ENCODE data around the gene INAFM1.
"Not testable (repeated sequence)": the region's sequence is repeated elsewhere in the genome, so short reads cannot be mapped to it uniquely, and the experiment has no call there.

INAFM1 gene

DNA sequence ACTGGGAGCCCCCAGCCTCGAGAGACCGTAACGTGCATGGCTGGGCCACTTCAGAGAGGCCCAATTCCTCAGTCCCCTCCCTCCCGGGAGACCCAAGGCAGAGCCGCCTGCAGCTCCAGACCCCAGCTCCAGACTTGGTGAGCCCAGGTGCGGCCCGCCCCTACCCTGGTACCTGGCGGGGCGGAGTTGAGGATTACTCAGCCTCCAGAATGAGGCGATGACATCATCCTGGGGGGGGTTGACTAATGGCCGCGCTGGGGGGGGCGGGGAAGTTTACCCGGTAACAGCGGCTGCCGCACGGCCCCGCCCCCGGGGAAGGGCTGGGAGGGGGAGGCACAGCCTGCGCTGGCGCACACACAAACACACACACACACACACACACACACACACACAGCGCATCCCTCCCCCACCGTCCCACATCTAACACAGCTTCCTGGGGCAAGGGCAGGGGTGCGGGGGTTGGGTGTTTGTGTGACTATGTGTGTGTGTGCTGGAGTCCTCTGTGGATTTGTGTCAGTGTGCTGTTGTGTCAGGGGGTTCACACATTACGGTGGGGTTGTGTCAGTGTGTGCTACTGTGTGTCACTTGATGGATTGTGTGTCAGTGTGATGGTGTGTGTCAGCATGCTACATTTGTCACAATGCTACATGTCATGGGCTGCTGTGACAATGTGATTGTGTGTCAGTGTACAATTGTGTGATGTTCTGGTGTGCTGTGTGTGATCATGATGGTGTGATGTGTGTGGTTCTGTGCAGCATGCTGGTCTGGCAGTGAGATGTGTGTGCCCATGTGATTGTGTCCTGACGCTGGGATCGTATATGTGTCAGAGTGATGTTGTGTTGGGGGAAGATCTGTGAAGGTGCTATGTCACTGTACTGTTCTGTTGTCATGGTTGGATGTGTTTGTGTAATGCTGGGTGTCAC, 33.4 kb upstream of the INAFM1 start:
- peak; percentile 74 to 80 (median 78) for DNase-seq (ENCODE audit: low read depth in 3 of 3, low spot score in 1 of 3)

DNA sequence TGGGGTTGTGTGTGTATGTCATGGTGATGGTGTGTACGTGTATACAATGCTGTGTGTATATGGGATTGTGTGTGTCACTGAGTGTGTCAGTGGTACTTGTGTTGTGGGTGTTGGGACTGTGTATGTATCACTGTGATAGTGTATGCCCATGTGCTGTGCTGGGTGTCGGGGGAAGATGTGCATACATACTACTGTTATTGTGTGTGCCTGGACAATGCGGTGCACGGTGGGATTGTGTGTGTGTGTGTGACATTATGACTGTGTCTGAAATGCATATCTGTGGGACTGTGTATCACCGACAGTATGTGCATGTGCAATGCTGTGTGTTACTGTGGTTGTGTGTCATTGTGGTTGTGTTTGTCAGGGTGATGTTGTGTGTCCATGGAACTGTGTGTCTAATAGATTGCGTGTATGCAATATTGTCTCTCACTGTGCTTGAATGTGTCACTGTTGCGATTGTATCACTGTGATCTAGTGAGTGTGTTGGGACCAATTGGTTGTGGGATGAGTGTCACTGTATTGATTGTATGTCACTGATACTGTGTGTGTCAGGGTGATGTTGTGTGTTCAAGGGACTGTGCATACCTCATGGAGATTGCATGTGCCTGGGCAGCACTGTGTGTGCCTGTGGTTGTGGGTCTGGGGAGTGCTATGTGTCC, 32.6 kb upstream of the INAFM1 start:
- no peak for DNase-seq (ENCODE audit: low read depth in 3 of 3, low spot score in 1 of 3)

- DNase-seq (ENCODE audit: low read depth in 3 of 3, low spot score in 1 of 3), result no peak
Observed at GRCh38 chr19:47243364-47243775, 31.3 kb upstream of the INAFM1 start.

DNA sequence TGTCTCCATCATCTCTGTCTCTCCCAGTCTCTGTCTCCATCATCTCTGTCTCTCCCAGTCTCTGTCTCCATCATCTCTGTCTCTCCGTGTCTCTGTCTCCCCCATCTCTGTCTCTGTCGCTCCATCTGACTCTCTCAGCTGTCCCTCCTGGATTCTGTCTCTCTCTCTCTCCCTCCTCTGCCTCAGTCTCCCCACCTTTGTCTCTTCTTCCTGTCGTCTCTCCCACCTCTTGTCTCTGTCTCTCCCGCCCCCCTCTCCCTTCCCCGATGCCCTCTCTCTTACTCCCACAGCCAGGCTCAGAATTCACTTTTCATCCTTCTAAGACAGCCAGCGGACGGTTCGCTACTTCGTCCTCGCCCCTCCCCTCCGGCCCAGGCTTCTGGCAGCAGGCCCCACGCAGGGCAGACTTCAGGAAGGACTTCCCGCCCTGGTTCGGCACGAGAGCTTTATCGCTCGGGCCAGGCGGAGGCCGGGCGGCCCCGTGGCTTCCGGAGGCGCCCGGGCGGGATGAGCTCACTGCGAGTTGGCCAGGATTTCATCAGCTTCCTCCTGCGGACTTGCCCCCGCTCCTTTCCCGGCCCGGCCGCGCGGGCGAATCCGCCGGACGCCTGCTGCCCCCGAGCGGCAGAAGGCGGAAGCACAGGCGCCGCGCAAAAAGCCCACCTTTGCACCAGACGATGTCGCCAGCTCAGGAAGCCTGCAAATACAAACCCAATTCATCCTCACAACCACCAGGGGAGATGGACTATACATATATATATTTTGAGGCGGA, 30.7 kb upstream of the INAFM1 start:
- DNase-seq (ENCODE audit: low read depth in 3 of 3, low spot score in 1 of 3), result peak; percentile 63 to 86 (median 83)

GRCh38 chr19:47247308-47247990, 27.2 kb upstream of the INAFM1 start:
- peak in 2 of 3 donors; percentile 57 to 80 for DNase-seq (ENCODE audit: low read depth in 3 of 3, low spot score in 1 of 3)

GRCh38 chr19:47253016-47253415, 21.7 kb upstream of the INAFM1 start:
- not testable (repeated sequence) for DNase-seq (ENCODE audit: low read depth in 3 of 3, low spot score in 1 of 3)

DNA sequence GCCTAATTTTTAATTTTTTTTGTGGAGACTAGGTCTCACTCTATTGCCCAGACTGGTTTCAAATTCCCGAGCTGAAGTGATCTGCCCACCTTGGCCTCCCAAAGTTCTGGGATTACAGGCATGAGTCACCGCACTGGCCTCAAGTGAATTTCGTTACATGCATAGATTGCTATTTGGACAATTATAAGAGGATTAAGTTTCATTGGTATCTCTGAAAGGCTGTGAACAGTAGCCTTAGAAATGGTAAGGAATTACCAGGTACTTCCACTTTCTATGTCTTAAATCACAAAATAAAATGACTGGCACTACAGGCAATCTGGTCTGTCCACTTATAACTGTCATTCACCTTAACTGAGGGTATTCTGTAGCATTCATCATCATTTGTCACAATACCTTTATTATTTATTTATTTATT, 21.2 kb upstream of the INAFM1 start:
- no peak for DNase-seq (ENCODE audit: low read depth in 3 of 3, low spot score in 1 of 3)

- DNase-seq (ENCODE audit: low read depth in 3 of 3, low spot score in 1 of 3), result no peak
Observed at GRCh38 chr19:47253970-47254369, 20.7 kb upstream of the INAFM1 start.

- peak in 2 of 3 donors; percentile 76 to 78 for DNase-seq (ENCODE audit: low read depth in 3 of 3, low spot score in 1 of 3)
Observed at GRCh38 chr19:47255879-47256692, 18.6 kb upstream of the INAFM1 start, which contains the start of gene CCDC9. Gene CCDC9 (plus strand): TSS chr19:47256525. CDS start chr19:47258401, 1,876 bp downstream.

DNA sequence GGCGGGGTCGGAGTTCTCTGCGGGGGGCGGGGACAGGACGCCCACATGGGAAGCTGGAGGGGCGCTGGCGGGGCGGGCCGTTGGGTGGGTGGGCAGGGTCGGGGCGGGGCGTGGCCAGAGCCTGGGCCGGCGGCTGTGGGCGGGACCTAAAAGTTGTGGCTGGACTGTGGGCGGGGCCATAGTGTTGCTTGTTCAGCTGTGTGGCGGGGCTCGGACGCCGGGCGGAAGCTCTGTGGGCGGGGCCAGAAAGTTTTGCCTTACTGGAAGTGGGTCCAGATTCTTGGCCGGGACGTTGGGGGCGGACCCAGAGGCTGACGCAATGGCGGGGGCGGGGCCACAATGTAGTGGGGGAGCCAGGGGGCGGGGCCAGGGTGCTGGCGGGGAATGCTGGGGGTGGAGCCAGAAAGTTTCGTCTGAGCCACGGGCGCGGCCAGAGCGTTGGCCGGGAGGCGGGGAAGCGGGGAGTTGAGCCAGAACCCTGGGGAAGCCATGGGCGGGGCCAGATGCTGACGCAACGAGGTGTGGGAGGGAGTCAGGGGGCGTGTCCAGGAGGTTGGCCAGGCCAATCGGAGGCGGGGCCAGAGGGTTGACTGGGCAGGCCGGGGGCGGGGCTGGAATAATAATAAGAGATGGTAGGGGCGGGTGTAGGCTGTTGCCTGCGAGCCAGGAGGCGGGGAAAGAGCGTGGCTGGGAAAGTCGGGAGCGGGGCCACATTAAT, 17.8 kb upstream of the INAFM1 start:
- peak; percentile 97 to 99 (median 98) for DNase-seq (ENCODE audit: low read depth in 3 of 3, low spot score in 1 of 3)

DNA sequence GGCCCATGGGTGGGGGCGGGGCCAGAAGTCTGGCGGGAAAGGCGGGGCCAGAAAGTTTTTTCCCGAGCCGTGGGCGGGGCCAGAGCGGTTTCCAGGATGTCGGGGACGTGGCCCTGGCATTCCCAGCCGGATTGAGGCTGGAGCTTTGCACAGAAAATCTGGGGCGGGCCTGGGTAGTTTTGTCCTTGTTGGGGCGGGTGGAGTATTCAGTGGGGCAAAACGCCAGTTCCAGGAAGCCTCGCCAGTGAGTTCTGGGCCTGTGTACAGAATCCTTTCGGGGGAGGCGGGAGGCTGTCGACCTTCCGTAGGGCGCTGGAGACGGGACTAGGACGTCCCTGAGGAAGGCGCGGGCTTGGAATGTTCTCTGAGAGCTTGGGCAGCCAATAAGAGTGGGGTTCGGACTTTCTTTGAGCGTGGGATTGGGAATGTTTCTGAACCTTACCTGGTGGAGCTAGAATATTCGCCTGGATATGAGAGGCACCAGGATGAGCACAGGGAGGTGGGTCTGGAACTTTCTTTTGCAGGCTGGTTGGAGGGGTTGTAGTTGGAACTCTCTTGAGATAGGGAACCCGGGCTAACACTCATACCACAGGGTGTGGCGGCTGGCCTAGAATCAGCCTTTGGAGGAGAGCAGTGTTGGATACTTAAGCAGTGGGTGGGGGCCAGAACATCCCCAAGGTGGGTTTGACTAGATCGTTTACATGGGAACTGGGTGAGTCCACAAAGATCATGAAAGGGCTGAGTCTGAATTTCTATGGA, 17.1 kb upstream of the INAFM1 start:
- DNase-seq (ENCODE audit: low read depth in 3 of 3, low spot score in 1 of 3), result no peak

GRCh38 chr19:47258434-47258833, 16.3 kb upstream of the INAFM1 start:
- DNase-seq (ENCODE audit: low read depth in 3 of 3, low spot score in 1 of 3), result no peak

GRCh38 chr19:47258895-47259555, 15.7 kb upstream of the INAFM1 start:
- no peak for DNase-seq (ENCODE audit: low read depth in 3 of 3, low spot score in 1 of 3)

- DNase-seq (ENCODE audit: low read depth in 3 of 3, low spot score in 1 of 3), result no peak
Observed at GRCh38 chr19:47260476-47260875, 14.2 kb upstream of the INAFM1 start.

- not testable (repeated sequence) for DNase-seq (ENCODE audit: low read depth in 3 of 3, low spot score in 1 of 3)
Observed at GRCh38 chr19:47261946-47262793, 12.5 kb upstream of the INAFM1 start.

DNA sequence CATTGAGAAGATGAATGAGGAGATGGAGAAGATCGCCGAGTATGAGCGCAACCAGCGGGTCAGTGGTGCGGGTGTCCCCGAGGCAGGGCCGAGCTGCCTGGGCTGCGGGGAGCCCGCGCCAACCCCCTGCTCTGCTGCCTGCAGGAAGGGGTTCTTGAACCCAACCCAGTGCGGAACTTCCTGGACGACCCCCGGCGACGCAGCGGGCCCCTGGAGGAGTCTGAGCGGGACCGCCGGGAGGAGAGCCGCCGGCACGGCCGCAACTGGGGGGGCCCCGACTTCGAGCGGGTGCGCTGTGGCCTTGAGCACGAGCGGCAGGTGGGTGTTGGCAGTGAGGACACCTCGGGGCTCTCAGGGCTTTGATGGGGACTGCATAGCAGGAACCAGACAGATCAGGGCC, 10.1 kb upstream of the INAFM1 start:
- no peak for DNase-seq (ENCODE audit: low read depth in 3 of 3, low spot score in 1 of 3)

DNA sequence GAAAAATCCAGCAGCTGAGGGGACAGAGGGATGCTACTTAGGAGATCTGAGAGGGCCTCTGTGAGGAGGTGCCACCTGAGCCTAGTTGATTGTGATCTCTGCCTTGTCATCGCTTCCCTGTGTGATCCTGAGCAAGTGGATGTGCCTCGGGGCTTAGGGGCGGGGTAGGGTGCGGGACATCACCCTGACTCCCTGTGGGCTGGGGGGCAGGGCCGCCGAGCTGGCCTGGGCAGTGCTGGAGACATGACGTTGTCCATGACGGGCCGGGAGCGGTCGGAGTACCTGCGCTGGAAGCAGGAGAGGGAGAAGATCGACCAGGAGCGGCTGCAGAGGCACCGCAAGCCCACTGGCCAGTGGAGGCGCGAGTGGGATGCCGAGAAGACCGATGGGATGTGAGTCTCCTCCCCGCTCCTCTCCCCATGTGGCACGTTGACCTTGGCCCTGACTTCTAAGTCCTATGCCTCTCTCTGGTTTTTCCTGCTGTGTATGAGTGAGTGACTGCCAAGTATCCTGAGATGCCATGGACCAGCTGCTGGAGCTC, 8.2 kb upstream of the INAFM1 start:
- DNase-seq (ENCODE audit: low read depth in 3 of 3, low spot score in 1 of 3), result no peak

Measured in stimulated activated CD4-positive, alpha-beta T cell treated with anti-CD3 and anti-CD28 coated beads, TNF-alpha, amount 100 ng/mL, for 1 hour (primary cell).